Thyroid gland (tissue), 4 donors: Measurements from ENCODE around the gene ITGA1.

Source experiments
- CTCF ChIP-seq, 6 experiments: fragments of 200-600 bp in 3 of 6; fragments of 450-650 bp in 3 of 6; sonication (generic) in 3 of 6; IDR thresholded peaks; one replicate each; pipeline ENCODE4 v1.5.1; 2016 to 2019; ENCODE audit warnings: antibody characterized with exemption in 6 of 6, mild to moderate bottlenecking in 2 of 6, inconsistent platforms in 1 of 6, moderate library complexity in 1 of 6
- POLR2A ChIP-seq, 2 donors: fragments of 450-650 bp; IDR thresholded peaks; one replicate each; pipeline ENCODE4 v1.6.1; 2017; ENCODE audit warnings: antibody characterized with exemption in 2 of 2, mild to moderate bottlenecking in 2 of 2, moderate library complexity in 1 of 2

DNA sequence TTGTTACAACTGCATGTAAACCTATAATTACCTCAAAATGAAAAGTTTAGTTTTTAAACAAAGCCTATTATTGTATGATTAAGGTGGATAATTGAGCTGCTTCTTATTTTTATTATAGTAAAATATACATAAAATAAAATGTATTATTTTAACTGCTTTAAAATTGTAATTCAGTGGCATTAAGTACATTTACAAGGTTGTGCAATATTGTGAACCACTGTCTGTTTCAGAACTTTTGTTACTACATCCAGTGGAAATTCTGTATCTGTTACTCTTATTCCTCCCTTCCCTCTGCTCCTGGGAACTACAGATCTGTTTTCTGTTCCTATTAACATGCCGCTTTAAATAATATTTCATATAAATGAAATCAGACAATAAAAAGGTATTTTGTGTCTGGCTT, 37.1 kb downstream of the ITGA1 start:
- TF ChIP-seq POLR2A (IDR thresholded peaks at IDR 0.05) (no peak), CTCF (IDR thresholded peaks at IDR 0.05) (no peak)
